Measurements from ENCODE around the gene MORC2.

MORC2 gene

GRCh38 chr22:30948930-30949342 is 19.6 kb downstream of the MORC2 start:
- DNase-seq = peak; percentile 48

GRCh38 chr22:30947816-30948454 is 20.6 kb downstream of the MORC2 start:
- DNase-seq = peak; percentile 62

- no peak for DNase-seq
Observed at GRCh38 chr22:30947173-30947815, 21.3 kb downstream of the MORC2 start.

GRCh38 chr22:30946354-30946753 is 22.2 kb downstream of the MORC2 start:
- DNase-seq = no peak

GRCh38 chr22:30945653-30946052 is 22.9 kb downstream of the MORC2 start:
- DNase-seq = no peak

GRCh38 chr22:30944986-30945385 is 23.6 kb downstream of the MORC2 start:
- DNase-seq = no peak

- DNase-seq = no peak
Observed at GRCh38 chr22:30943368-30943767, 25.2 kb downstream of the MORC2 start.

GRCh38 chr22:30941363-30941740 is 27.2 kb downstream of the MORC2 start:
- DNase-seq = no peak

GRCh38 chr22:30940685-30941362 is 27.8 kb downstream of the MORC2 start:
- DNase-seq = no peak

GRCh38 chr22:30934053-30934452 is 34.5 kb downstream of the MORC2 start:
- no peak for DNase-seq

GRCh38 chr22:30933457-30933856 is 35.1 kb downstream of the MORC2 start:
- no peak for DNase-seq

GRCh38 chr22:30932661-30933060 is 35.9 kb downstream of the MORC2 start:
- no peak for DNase-seq

GRCh38 chr22:30931541-30932300 is 36.9 kb downstream of the MORC2 start:
- no peak for DNase-seq

- no peak for DNase-seq
Observed at GRCh38 chr22:30930228-30930627, 38.3 kb downstream of the MORC2 start.

- no peak for DNase-seq
Observed at GRCh38 chr22:30928401-30928800, 40.2 kb downstream of the MORC2 start.

GRCh38 chr22:30927806-30928205 is 40.8 kb downstream of the MORC2 start:
- no peak for DNase-seq

GRCh38 chr22:30926706-30927105 is 41.9 kb downstream of the MORC2 start:
- DNase-seq = no peak

GRCh38 chr22:30925667-30926066 is 42.9 kb downstream of the MORC2 start:
- DNase-seq = no peak

- no peak for DNase-seq
Observed at GRCh38 chr22:30923168-30923900, 45.2 kb downstream of the MORC2 start.

- peak; percentile 58 for DNase-seq
Observed at GRCh38 chr22:30922151-30922611, 46.4 kb downstream of the MORC2 start.

- no peak for DNase-seq
Observed at GRCh38 chr22:30921108-30921507, 47.5 kb downstream of the MORC2 start.

- DNase-seq = peak; percentile 69
Observed at GRCh38 chr22:30920407-30920806, 48.2 kb downstream of the MORC2 start.

Data from fibroblast of skin of scalp (primary cell).